Spinal cord (tissue), 10 donors: ENCODE measurements around the gene MITF. TPM values are rescaled to one million over a fixed set of nuclear protein-coding genes. Genes with fewer than 3 reads are reported as not detected.

Experiments used
- DNase-seq, 6 donors: peaks; one replicate each; pipeline versions ENCODE4 v3.0.0 to v3.0.0-alpha.2; 2013 to 2015; ENCODE audit warnings: low spot score in 6 of 6, low read depth in 4 of 6
- H3K27ac ChIP-seq: one replicate; pipeline ENCODE4 v1.5.1; 2013; ENCODE audit warnings: low read depth, low read length, control low read depth
- H3K27me3 ChIP-seq: one replicate; pipeline ENCODE4 v1.6.1; 2013; ENCODE audit warnings: low read length; ENCODE audit not compliant: control insufficient read depth, insufficient read depth
- H3K36me3 ChIP-seq: one replicate; pipeline ENCODE4 v1.6.1; 2013; ENCODE audit warnings: low read length; ENCODE audit not compliant: control insufficient read depth, insufficient read depth
- H3K4me1 ChIP-seq: one replicate; pipeline ENCODE4 v1.6.1; 2013; ENCODE audit warnings: low read length; ENCODE audit not compliant: control insufficient read depth, insufficient read depth
- H3K4me3 ChIP-seq: one replicate; pipeline ENCODE4 v1.5.1; 2013; ENCODE audit warnings: low read depth, low read length, control low read depth
- H3K9me3 ChIP-seq: one replicate; pipeline ENCODE4 v1.6.1; 2013; ENCODE audit warnings: low read length; ENCODE audit not compliant: control insufficient read depth, insufficient read depth
- WGBS: methylation state at CpG from one replicate; pipeline ENCODE4 v1.1.5; 2013; ENCODE audit warnings: missing lambda C conversion rate; ENCODE audit not compliant: insufficient coverage; 5-methylcytosine and 5-hydroxymethylcytosine counted together
- polyA plus RNA-seq, 2 donors: library from polyadenylated mRNA; unstranded; fragments of 120-200 nt; gene quantifications; one replicate each; pipeline ENCODE4 v1.2.1, GENCODE V29; 2013; ENCODE audit not compliant: insufficient read length in 2 of 2
- total RNA-seq, 2 donors: library from RNA; depleted of rRNA in 1 of 2; stranded (reverse); fragments of 120-200 nt in 1 of 2; fragments of >200 nt in 1 of 2; gene quantifications; one replicate each; pipeline versions ENCODE4 v1.2.3 to v1.2.4, GENCODE V29; 2013 to 2014
- donor health status: healthy.

Gene MITF
- total and polyA plus RNA-seq, 4 donors, result 4.5 to 11.7 (median 9.0) TPM

DNA sequence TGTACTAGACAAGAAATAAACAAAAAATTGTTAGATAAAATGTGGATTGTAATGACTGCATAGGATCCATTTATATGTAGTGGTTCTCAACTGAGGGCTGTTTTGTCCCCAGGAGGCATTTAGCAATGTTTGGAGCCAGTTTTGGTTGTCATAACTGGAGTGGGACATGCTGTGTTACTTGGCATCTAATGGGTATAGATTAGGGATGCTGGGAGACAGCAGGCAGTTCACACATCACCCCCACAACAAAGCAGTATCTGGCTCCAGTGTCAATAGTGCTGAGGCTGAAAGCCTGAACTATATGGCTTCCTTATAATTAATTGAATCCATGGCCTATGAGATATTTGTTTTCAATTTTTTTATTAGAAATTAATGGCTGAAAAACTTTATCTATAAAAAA, 188.3 kb downstream of the MITF start:
- Histone ChIP-seq H3K27me3 (no peaks in the 10 kb centered on the region), H3K4me3 (no peak overlapping the region), H3K36me3 (no peaks in the 10 kb centered on the region), H3K27ac (no peak overlapping the region), H3K9me3 (no peaks in the 10 kb centered on the region), H3K4me1 (peaks cover 4% of the 10 kb centered on the region)
- peak in 1 of 6 donors; percentile 13 for DNase-seq

DNA sequence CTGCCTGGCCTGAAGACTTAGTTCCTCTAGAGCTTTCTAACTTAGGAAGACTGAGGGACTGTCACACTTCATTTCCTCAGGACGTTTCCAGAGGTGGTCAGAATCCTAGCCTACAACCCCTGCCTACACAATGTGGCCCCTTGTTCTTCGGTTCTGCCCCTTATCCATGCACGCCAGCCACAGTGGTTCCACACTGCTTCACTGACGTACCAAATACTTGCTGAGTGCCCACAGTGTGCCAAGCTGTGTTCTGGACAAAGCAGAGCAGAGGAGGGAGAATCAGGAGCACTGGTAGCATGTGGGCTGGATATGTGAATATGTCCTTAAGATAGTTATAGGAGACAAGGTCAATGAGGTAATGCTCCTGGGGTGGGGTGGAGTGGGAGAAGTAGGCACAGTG, 189.8 kb downstream of the MITF start:
- no peaks in the 10 kb centered on the region for H3K36me3 ChIP-seq
- no peaks in the 10 kb centered on the region for H3K9me3 ChIP-seq
- no peak overlapping the region for H3K4me3 ChIP-seq
- peaks cover 4% of the 10 kb centered on the region for H3K4me1 ChIP-seq
- DNase-seq, result no peak
- no peaks in the 10 kb centered on the region for H3K27me3 ChIP-seq
- WGBS, result 90% methylated on average over 4 of the region's 4 CpGs
- no peak overlapping the region for H3K27ac ChIP-seq

DNA sequence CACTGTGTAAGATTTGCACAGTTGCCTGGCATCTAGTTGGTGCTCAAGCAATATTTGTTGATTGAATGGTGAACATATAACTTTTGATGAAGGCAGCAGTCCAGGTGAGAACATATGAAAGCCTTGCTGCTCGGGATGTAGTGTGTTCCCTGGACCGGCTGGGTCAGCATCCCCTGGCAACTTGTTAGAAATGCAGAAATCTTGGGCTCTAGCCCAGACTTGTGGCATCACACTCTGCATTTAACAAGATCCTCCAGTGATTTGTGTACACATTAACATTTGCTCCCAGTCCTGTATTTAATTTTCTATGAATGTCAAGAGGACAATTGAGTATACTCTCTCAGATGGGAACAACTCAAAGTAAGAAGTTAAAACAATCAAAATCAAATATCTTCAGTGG, 191.3 kb downstream of the MITF start:
- no peaks in the 10 kb centered on the region for H3K27me3 ChIP-seq
- peaks cover 4% of the 10 kb centered on the region for H3K4me1 ChIP-seq
- no peaks in the 10 kb centered on the region for H3K36me3 ChIP-seq
- no peak overlapping the region for H3K4me3 ChIP-seq
- 35% methylated on average over 2 of the region's 2 CpGs for WGBS
- H3K27ac ChIP-seq, result no peak overlapping the region
- peak in 5 of 6 donors; percentile 43 to 79 (median 52) for DNase-seq
- H3K9me3 ChIP-seq, result no peaks in the 10 kb centered on the region

DNA sequence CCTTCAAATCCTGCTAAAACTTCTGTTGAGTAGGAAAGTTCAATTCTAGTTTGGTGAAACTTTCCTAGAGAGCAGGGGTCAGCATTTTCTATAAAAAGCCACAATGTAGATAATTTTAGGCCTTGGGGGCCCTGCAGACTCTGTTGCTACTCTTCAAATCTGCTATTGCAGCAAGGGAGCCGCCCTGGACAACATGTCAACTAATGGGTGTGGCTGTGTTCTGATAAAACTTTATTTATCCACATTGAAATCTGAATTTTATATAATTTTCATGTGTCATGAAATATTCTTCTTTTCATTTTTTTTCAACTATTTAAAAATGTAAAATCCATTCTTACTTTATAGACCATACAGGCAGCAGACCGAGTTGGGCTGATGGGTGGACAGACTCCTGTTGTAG, 192.8 kb downstream of the MITF start:
- WGBS, result no CpG with 5 or more reads among the region's 2 CpGs

DNA sequence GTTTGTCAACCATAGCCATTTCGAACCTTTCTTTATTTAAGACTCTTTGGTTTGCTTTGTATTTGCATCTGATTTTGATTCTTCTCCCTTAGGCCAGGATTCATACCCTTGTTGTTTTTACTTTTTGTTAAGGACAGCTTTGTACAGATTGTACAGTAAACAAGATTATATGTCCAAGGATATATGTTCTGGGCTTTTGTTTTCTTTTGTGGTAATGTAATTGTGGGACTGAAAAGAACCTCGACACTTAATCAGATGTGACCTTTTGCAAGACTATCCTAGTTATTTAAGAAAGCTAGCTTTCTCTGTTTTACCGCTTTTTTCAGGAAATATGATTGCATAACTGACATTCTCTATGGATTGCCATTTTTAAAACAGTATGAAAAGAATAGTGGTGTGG, 193.2 kb downstream of the MITF start:
- H3K36me3 ChIP-seq, result no peaks in the 10 kb centered on the region
- peaks cover 4% of the 10 kb centered on the region for H3K4me1 ChIP-seq
- H3K27ac ChIP-seq, result no peak overlapping the region
- no peak for DNase-seq
- H3K4me3 ChIP-seq, result no peak overlapping the region
- no peaks in the 10 kb centered on the region for H3K9me3 ChIP-seq
- no peaks in the 10 kb centered on the region for H3K27me3 ChIP-seq
- WGBS, result no CpG with 5 or more reads among the region's 3 CpGs

More for the DNA sequence above, 192.8 kb downstream of the MITF start:
- DNase-seq, result no peak
- Histone ChIP-seq H3K4me3 (no peak overlapping the region), H3K27ac (no peak overlapping the region), H3K36me3 (no peaks in the 10 kb centered on the region), H3K27me3 (no peaks in the 10 kb centered on the region), H3K9me3 (no peaks in the 10 kb centered on the region), H3K4me1 (peaks cover 4% of the 10 kb centered on the region)

DNA sequence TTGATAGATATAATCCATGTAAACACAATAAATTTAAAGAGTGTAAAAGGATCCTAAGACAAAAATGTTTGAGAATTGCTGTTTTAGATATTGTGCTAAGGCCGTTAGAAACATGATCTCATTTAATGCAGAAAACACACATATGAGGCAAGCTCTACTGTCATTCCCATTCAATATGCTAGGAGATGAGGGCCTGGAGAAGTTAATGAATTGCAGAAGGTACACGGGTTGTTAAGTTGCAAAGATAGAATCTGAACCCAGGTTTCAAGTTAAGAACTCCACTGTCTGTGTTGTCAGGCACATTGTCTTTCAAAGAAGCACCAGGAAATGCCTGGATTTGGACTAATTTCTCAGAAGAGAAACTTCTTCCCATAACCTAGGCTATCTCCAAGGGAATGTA, 195.1 kb downstream of the MITF start:
- no peaks in the 10 kb centered on the region for H3K9me3 ChIP-seq
- DNase-seq, result no peak
- H3K4me1 ChIP-seq, result peaks cover 4% of the 10 kb centered on the region
- H3K4me3 ChIP-seq, result no peak overlapping the region
- H3K36me3 ChIP-seq, result no peaks in the 10 kb centered on the region
- WGBS, result no CpG with 5 or more reads among the region's 2 CpGs
- H3K27ac ChIP-seq, result no peak overlapping the region
- H3K27me3 ChIP-seq, result no peaks in the 10 kb centered on the region

DNA sequence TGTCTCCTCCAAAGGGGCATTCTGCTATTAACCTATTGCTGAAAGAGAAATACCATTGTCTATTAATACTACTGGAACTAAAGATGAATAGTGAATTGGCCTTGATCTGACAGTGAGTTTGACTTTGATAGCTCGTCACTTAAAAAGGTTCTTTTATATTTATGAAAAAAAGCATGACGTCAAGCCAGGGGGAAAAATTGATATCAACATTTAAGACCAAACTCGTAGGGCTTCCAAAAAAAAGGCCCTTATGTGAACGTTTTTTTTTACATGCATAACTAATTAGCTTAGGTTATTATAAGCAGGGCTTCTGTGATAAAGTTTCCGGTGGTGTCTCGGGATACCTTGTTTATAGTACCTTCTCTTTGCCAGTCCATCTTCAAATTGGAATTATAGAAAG, 197.0 kb downstream of the MITF start:
- no peaks in the 10 kb centered on the region for H3K36me3 ChIP-seq
- no peak overlapping the region for H3K4me3 ChIP-seq
- no peak overlapping the region for H3K27ac ChIP-seq

DNA sequence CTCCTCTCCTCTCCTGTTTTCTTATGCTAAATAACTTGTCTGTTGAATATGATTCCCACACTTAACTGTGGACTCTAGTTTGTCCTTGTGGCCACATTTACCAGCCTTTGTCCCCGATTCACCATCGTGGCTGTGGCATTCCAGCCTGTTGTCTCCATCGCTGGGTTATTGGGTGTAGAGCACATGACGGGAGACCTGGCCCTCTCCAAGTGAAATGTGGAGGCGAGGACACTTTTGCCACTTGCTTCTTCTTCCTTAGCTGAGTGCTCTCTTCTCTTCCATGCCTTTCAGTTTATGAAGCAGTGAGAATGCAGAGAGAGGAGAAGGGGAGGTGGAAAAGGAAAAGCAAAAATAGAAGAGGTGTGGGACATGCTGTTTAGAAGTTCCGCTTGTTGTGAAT, 198.8 kb downstream of the MITF start:
- H3K27ac ChIP-seq, result no peak overlapping the region
- no peaks in the 10 kb centered on the region for H3K27me3 ChIP-seq
- no peaks in the 10 kb centered on the region for H3K9me3 ChIP-seq
- H3K4me3 ChIP-seq, result no peak overlapping the region
- WGBS, result 96% methylated on average over 4 of the region's 6 CpGs
- no peak for DNase-seq
- H3K36me3 ChIP-seq, result no peaks in the 10 kb centered on the region
- H3K4me1 ChIP-seq, result no peaks in the 10 kb centered on the region

More for the DNA sequence above, 197.0 kb downstream of the MITF start:
- no peak for DNase-seq
- Histone ChIP-seq H3K27me3 (no peaks in the 10 kb centered on the region), H3K9me3 (no peaks in the 10 kb centered on the region), H3K4me1 (no peaks in the 10 kb centered on the region)
- no CpG with 5 or more reads among the region's 6 CpGs for whole genome bisulfite sequencing

DNA sequence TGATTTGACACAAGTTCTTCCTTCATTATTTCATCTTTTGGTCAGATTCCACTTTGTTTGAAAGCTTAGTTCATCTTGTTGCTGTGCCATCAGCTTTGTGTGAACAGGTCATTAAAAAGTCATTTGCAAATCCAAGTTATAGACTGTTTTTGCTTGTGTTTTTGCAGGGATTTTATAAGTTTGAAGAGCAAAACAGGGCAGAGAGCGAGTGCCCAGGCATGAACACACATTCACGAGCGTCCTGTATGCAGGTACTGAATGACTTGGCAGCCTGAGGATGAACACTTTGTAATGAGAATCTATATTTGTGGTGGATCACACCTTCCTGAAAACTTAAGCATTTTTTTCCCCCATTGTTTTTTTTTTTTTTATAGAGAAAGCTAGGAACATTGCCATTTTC, 199.7 kb downstream of the MITF start:
- H3K4me3 ChIP-seq, result no peak overlapping the region
- H3K27me3 ChIP-seq, result no peaks in the 10 kb centered on the region
- H3K36me3 ChIP-seq, result no peaks in the 10 kb centered on the region
- WGBS, result 80% methylated on average over 3 of the region's 3 CpGs
- no peaks in the 10 kb centered on the region for H3K4me1 ChIP-seq
- DNase-seq, result no peak
- no peaks in the 10 kb centered on the region for H3K9me3 ChIP-seq
- H3K27ac ChIP-seq, result no peak overlapping the region

DNA sequence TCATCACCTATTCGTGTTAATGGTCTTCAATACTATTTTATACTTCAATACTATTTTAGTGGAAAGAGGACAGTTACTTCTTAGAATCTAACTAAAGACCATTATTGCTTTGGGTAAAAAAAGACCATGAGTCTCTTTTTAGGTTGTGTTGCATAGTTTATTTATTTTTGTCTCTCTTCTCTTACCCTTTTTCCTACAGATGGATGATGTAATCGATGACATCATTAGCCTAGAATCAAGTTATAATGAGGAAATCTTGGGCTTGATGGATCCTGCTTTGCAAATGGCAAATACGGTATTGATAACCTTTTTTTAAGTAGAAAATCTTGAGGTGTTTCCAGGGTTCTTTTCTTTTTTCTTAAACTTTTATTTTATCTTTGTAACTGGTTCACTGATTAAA, 201.8 kb downstream of the MITF start:
- WGBS, result no CpG with 5 or more reads among the region's 3 CpGs
- H3K4me3 ChIP-seq, result no peak overlapping the region
- no peak for DNase-seq
- no peak overlapping the region for H3K27ac ChIP-seq
- no peaks in the 10 kb centered on the region for H3K27me3 ChIP-seq
- H3K9me3 ChIP-seq, result no peaks in the 10 kb centered on the region
- peaks cover 3% of the 10 kb centered on the region for H3K4me1 ChIP-seq
- H3K36me3 ChIP-seq, result no peaks in the 10 kb centered on the region
